ENCODE results near the gene DEFB131A. TPM values are rescaled to one million over a fixed set of nuclear protein-coding genes. Genes with fewer than 3 reads are reported as not detected.
"Not testable (repeated sequence)": the region's sequence is repeated elsewhere in the genome, so short reads cannot be mapped to it uniquely, and the experiment has no call there.

Gene DEFB131A
- total and polyA plus RNA-seq, 5 donors: not detected

GRCh38 chr4:9494256-9495035, 50.2 kb downstream of the DEFB131A start:
- H3K9me3 ChIP-seq (ENCODE audit: control insufficient read depth, low read length); H3K27me3 ChIP-seq (ENCODE audit: control insufficient read depth, insufficient read depth); H3K4me3 ChIP-seq (ENCODE audit: low read length); H3K4me1 ChIP-seq (ENCODE audit: control insufficient read depth, insufficient read depth, low read length); DNase-seq; H3K27ac ChIP-seq (ENCODE audit: low read length); intact Hi-C loops (cut with DNase I); ATAC-seq: not testable (repeated sequence)
- WGBS: 81% methylated on average over 11 of the region's 11 CpGs

GRCh38 chr4:9495443-9495842, 51.2 kb downstream of the DEFB131A start:
- intact Hi-C loops (cut with DNase I); H3K27me3 ChIP-seq (ENCODE audit: control insufficient read depth, insufficient read depth); H3K27ac ChIP-seq (ENCODE audit: low read length); ATAC-seq; H3K4me3 ChIP-seq (ENCODE audit: low read length); H3K4me1 ChIP-seq (ENCODE audit: control insufficient read depth, insufficient read depth, low read length); H3K9me3 ChIP-seq (ENCODE audit: control insufficient read depth, low read length): not testable (repeated sequence)
- 10% methylated on average over 11 of the region's 12 CpGs for WGBS
- peak; percentile 36 to 74 (median 68) for DNase-seq

DNA sequence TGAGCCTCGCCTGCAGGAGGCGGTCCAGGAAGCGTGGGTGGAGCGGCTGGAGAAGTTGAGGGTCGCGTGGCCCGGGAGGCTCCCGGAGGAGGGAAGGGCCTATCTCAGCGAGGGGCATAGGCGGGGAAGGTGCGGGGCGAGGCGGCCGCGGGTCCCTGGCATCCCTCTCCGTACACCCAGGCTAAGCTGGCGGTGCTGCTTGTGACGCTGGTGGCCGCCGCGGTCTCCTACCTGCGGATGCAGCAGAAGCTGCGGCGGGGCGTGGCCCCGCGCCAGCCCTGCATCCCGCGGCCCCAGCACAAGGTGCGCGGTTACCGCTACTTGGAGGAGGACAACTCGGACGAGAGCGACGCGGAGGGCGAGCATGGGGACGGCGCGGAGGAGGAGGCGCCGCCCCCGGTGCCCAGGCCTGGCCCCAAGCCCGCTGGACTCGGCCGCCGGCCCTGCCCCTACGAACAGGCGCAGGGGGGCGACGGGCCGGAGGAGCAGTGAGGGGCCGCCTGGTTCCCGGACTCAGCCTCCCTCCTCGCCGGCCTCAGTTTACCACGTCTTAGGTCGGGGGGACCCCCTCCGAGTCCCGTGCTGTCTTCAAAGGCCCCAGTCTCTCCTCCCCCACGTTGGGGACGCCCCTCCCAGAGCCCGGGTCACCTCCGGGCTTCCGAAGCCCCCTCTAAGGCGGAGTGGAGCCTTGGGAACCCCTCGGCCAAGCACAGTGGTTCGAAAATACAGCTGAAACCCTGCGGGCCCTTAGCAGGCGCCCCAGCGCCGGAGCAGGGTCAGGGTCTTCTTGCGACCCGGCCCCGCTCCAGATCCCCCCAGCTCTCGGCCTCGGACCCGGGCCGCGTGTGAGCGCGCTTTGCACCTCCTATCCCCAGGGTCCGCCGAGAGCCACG, 53.6 kb downstream of the DEFB131A start:
- H3K9me3 ChIP-seq (ENCODE audit: control insufficient read depth, low read length); DNase-seq; H3K27ac ChIP-seq (ENCODE audit: low read length); H3K4me3 ChIP-seq (ENCODE audit: low read length); H3K4me1 ChIP-seq (ENCODE audit: control insufficient read depth, insufficient read depth, low read length); intact Hi-C loops (cut with DNase I); H3K27me3 ChIP-seq (ENCODE audit: control insufficient read depth, insufficient read depth); ATAC-seq: not testable (repeated sequence)
- WGBS: 1% methylated on average over 81 of the region's 86 CpGs

DNA sequence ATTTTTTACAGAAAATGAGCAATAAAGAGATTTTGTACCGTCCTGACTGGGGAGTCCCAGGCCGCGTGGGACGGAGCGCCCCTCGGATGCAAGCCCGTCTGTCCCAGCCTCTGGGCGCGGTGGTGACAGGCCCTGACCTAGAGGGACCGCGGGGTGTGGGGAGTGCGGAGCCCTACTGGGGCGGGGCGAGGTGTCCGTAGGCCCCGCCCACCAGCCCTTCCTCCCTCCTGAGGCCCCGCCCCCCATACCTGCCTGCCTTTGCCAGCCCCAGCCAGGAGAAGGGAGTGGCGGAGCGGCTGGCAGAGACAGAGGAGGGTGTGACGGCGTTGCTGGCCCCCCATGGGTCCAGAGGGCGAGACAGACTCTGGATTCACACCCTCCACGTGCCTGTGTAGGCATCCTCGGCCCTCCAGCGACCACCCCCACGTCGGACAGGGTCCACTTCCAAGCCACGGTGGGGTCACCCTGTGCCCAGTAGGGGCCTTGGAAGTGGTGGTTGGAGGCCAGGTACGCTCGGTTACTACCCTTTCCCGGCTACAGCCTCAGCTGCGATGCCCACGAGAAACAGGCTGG, 54.3 kb downstream of the DEFB131A start:
- intact Hi-C loops (cut with DNase I); H3K27ac ChIP-seq (ENCODE audit: low read length); H3K4me1 ChIP-seq (ENCODE audit: control insufficient read depth, insufficient read depth, low read length); DNase-seq; ATAC-seq; H3K27me3 ChIP-seq (ENCODE audit: control insufficient read depth, insufficient read depth); H3K9me3 ChIP-seq (ENCODE audit: control insufficient read depth, low read length); H3K4me3 ChIP-seq (ENCODE audit: low read length): not testable (repeated sequence)
- WGBS: 24% methylated on average over 32 of the region's 33 CpGs

GRCh38 chr4:9499974-9500487, 55.8 kb downstream of the DEFB131A start:
- intact Hi-C loops (cut with DNase I); H3K4me1 ChIP-seq (ENCODE audit: control insufficient read depth, insufficient read depth, low read length); H3K9me3 ChIP-seq (ENCODE audit: control insufficient read depth, low read length); H3K4me3 ChIP-seq (ENCODE audit: low read length); H3K27ac ChIP-seq (ENCODE audit: low read length); ATAC-seq; H3K27me3 ChIP-seq (ENCODE audit: control insufficient read depth, insufficient read depth); DNase-seq: not testable (repeated sequence)
- WGBS: 85% methylated on average over 16 of the region's 16 CpGs

Other genes with a start within 250 kb of the DEFB131A start
- gene USP17L10, start 233.8 kb upstream of the DEFB131A start, total RNA-seq: not detected
- not detected for gene USP17L10, start 233.8 kb upstream of the DEFB131A start, polyA plus RNA-seq
- gene USP17L11, start 229.0 kb upstream of the DEFB131A start, total RNA-seq: not detected
- not detected for gene USP17L11, start 229.0 kb upstream of the DEFB131A start, polyA plus RNA-seq
- not detected for gene USP17L12, start 224.3 kb upstream of the DEFB131A start, total RNA-seq
- gene USP17L12, start 224.3 kb upstream of the DEFB131A start, polyA plus RNA-seq: not detected
- gene USP17L13, start 219.5 kb upstream of the DEFB131A start, total RNA-seq: not detected
- not detected for gene USP17L13, start 219.5 kb upstream of the DEFB131A start, polyA plus RNA-seq
- gene USP17L15, start 210.0 kb upstream of the DEFB131A start, total RNA-seq: not detected
- gene USP17L15, start 210.0 kb upstream of the DEFB131A start, polyA plus RNA-seq: not detected
- not detected for gene USP17L17, start 200.5 kb upstream of the DEFB131A start, total RNA-seq
- gene USP17L17, start 200.5 kb upstream of the DEFB131A start, polyA plus RNA-seq: not detected
- not detected for gene USP17L18, start 195.8 kb upstream of the DEFB131A start, total RNA-seq
- not detected for gene USP17L18, start 195.8 kb upstream of the DEFB131A start, polyA plus RNA-seq
- not detected for gene USP17L19, start 191.0 kb upstream of the DEFB131A start, total RNA-seq
- not detected for gene USP17L19, start 191.0 kb upstream of the DEFB131A start, polyA plus RNA-seq
- not detected for gene USP17L20, start 186.3 kb upstream of the DEFB131A start, total RNA-seq
- gene USP17L20, start 186.3 kb upstream of the DEFB131A start, polyA plus RNA-seq: not detected
- not detected for gene USP17L21, start 181.5 kb upstream of the DEFB131A start, total RNA-seq
- gene USP17L21, start 181.5 kb upstream of the DEFB131A start, polyA plus RNA-seq: not detected
- gene USP17L22, start 176.8 kb upstream of the DEFB131A start, total RNA-seq: not detected
- gene USP17L22, start 176.8 kb upstream of the DEFB131A start, polyA plus RNA-seq: not detected
- gene USP17L24, start 119.2 kb upstream of the DEFB131A start, total RNA-seq: not detected
- gene USP17L24, start 119.2 kb upstream of the DEFB131A start, polyA plus RNA-seq: not detected
- gene USP17L25, start 114.5 kb upstream of the DEFB131A start, total RNA-seq: not detected
- not detected for gene USP17L25, start 114.5 kb upstream of the DEFB131A start, polyA plus RNA-seq
- not detected for gene USP17L26, start 109.8 kb upstream of the DEFB131A start, total RNA-seq
- not detected for gene USP17L26, start 109.8 kb upstream of the DEFB131A start, polyA plus RNA-seq
- gene USP17L5, start 105.0 kb upstream of the DEFB131A start, total RNA-seq: not detected
- not detected for gene USP17L5, start 105.0 kb upstream of the DEFB131A start, polyA plus RNA-seq
- not detected for gene USP17L27, start 100.3 kb upstream of the DEFB131A start, total RNA-seq
- gene USP17L27, start 100.3 kb upstream of the DEFB131A start, polyA plus RNA-seq: not detected
- gene USP17L28, start 95.5 kb upstream of the DEFB131A start, total RNA-seq: not detected
- not detected for gene USP17L28, start 95.5 kb upstream of the DEFB131A start, polyA plus RNA-seq
- not detected for gene USP17L29, start 90.8 kb upstream of the DEFB131A start, total RNA-seq
- not detected for gene USP17L29, start 90.8 kb upstream of the DEFB131A start, polyA plus RNA-seq
- not detected for gene USP17L30, start 81.3 kb upstream of the DEFB131A start, total RNA-seq
- gene USP17L30, start 81.3 kb upstream of the DEFB131A start, polyA plus RNA-seq: not detected

Data from right cardiac atrium (tissue), 5 donors.